Femur (tissue), 1 donor: ENCODE measurements around the gene HDAC10.

Experiments
- DNase-seq: peaks from one replicate; pipeline ENCODE4 v3.0.0-alpha.2; 2017

The HDAC10 gene

GRCh38 chr22:50198624-50199017, 52.4 kb downstream of the HDAC10 start:
- DNase-seq, result no peak

- DNase-seq, result no peak
These were observed 53.0 kb downstream of the HDAC10 start for GRCh38 chr22:50197856-50198623.

DNA sequence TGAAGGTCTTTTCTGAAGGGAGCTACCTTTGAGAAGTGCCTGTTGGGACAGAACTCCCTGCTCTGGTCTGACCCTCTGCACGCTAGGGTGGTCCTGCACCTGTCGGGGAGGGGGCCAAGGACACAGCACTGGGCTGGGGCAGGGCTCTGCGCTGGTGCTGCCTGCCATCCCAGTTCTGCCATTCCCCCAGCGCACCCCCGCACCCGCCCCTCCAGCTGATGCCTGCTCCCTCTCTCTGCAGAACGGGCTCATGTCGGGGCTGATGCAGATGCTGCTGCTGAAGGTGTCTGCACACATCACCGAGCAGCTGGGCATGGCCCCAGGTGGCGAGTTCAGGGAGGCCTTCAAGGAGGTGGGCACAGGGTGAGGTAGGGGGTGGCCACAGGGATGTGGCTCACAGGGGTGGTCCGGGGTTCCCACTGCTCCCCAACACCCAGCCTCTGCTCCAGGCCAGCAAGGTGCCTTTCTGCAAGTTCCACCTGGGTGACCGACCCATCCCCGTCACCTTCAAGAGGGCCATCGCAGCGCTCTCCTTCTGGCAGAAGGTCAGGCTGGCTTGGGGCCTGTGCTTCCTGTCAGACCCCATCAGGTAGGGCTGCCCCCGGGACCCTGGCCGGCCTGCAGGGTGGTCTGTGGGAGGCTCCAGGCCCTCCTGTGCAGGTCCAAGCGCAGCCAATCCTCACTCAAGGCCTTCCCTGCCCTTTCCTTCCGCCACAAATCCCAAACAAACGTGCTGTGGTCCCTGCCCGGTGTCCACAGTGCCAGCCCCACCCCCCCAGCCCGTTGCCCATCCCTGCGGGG, 53.9 kb downstream of the HDAC10 start:
- DNase-seq, result no peak

GRCh38 chr22:50196256-50196655, 54.8 kb downstream of the HDAC10 start:
- no peak for DNase-seq
